GM21576 (cell line): Measurements from ENCODE around the gene NUP58.

Source experiments
- ATAC-seq: cut with Tn5 transposase; IDR thresholded peaks from one replicate; pipeline ENCODE4 v1.9.1; 2021; ENCODE audit warnings: mild to moderate bottlenecking, moderate library complexity; ENCODE audit not compliant: unreplicated experiment

The NUP58 gene

DNA sequence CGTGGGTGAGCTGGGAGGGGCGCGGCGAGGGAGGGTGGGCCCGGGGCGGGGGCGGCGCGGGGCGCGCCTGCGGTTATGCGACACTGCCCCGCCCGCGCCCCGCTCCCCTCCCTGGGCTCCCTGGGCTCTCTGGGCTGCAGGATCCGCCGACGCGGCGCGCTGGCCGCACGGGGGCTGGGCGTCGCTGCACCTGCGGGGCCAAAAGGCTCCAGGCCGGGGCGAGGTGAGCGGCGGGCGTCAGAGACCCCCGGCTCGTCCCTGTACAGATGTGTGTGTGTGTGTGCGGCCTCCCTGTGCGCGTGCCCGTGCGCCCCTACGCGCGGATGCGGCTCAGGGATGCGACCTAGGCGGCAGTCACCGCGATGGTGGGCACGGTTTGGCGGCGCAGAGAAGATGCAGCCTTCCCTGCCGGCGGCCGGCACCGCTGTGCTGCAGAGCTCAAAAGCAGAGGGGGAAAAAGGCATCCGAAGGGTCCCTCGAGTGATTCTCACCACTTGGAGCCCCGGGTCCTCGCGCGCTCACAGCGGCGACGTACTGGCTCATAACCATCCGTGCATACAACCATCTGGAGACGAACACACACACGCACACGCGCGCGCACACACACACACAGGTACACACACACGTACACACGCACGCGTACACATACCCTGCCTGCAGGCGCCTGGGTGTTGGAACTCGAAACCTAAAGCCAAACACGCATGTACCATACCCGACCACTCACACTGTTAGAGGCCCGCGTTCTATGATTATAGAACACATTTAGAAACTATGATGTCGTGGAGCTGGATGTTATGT lies 71.1 kb downstream of the NUP58 start:
- no peak for ATAC-seq

DNA sequence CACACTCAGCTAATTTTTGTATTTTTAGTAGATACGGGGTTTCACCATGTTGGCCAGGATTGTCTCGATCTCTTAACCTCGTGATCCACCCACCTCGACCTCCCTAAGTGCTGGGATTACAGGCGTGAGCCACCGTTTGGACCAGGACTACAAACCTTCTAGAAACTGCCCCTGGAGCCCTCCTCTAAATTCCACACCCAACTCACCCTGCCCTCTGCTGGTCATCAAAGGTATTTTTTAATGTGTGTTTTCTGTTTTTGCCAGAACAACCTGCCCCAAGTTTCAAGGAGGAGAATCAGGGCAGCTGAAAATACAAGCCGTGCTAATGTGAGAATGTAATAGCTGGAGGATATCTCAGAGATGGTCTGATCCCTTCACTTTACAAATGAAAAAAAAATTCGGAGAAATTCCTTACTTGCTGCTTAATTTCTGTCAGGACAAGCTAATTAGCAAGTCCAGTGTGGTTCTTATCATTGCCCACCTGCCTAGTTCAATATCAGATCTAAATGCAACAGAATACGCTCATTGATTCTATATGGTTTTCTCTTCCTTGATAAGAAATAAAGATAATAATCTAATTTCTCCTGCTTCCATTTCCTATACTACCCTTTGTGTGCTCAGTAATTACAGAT lies 74.4 kb downstream of the NUP58 start:
- no peak for ATAC-seq

DNA sequence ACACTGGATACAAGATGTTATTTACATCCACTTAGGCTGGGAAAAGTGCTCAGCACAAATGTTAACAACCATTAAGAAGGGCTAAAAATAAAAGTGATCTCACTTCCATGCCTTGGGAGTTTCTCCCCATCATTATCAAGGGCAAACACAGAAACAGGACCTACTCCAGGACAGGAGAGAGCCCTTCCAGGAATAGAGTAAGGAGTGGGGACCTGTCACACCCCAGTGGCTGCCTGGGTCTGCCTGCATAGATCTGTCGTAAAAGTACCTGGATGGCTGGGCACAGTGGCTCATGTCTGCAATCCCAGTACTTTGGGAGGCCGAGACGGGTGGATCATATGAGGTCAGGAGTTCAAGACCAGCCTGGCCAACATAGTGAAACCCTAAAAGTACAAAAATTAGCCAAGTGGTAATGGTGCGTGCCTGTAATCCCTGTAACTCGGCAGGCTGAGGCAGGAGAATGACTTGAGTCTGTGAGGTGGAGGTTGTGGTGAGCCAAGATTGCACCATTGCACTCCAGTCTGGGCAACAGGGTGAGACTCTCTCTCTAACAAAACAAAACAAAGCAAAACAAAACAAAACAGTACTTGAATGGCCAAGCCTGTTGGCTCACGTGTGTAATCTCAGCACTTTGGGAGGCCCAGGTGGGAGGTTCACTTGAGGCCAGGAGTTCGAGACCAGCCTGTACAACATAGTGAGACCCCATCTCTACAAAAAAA lies 76.0 kb downstream of the NUP58 start:
- no peak for ATAC-seq

DNA sequence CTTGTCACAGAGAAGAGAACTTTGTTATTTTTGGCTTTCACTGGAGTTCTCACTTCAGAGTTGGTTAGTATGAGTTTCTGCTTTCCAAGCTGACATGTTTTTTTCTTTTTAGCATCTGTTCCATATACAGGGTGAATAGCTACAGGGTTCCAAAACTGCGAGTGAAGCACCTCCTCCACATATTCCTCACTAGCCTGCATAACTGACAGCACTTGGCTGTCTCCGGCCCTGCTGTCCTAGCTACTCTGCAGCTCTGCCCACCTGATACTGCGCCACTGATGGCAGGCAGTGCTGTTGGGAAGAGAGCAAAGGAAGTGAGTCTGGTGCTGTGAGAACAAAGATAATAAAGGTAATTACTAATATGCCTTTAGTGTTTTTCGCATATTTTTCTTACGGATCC lies 77.1 kb downstream of the NUP58 start:
- ATAC-seq: no peak

DNA sequence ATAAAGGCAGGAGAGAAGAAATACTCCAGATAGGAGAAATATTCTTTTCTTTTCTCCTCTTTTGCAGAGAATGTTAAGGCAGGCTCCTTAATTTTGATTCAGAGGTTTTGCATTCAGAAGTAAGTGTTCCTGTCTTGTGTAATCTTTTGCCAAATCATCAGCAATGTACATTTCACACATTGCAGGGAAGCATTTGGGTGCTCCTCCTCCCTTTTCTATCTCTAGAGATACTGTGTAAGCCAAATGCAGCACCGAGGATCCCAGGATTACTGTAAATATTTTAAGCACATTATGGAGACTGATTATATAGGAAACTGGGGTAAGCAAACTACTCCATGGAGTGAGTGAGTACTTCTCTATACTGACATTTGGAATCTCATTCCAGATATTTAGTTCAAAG lies 77.6 kb downstream of the NUP58 start:
- no peak for ATAC-seq

DNA sequence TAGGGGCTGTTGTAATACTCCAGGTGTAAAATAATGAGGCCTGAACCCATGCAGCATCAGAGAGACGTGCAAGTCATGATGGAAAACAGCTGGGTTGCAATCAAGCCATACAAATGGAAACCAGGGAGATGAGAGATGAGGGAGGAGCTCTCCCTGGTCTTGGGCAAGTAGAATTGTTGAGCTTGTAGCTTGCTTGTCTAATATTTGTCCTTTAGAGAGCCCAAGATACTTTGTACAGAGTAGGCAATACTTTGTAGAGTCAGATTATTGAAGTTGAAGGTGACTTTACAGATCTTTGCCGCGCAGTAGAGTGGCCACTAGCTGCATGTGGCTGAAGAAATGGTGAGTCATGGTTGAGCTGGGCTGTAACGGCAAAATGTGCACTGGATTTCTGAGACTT lies 78.7 kb downstream of the NUP58 start:
- no peak for ATAC-seq

DNA sequence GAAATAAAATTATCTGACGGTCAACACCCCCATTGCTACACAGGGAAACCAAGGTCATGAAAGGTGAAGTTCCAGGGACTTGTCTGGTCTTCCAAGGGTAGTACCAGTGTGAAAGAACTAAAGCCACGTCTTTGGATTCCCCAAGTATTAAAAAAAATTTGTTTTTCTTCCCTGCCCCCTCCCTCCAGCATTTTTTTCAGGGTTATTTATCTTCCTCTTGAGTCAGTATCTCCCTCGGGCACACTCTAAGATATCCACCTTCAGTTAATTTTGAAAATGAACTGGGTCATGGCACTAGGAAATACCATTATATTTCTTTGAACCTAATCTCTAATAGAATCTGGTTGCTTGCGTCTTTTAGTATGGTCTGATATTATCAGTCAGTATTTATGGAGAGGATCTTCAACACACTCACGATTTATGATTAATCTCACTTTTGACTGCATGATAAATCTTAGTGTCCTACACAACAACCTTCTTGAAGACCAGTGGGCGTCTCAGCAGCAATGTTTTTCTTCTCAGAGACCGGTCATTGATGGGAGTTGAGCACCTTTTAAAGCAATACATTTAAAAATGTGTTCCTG lies 79.4 kb downstream of the NUP58 start:
- ATAC-seq: no peak

DNA sequence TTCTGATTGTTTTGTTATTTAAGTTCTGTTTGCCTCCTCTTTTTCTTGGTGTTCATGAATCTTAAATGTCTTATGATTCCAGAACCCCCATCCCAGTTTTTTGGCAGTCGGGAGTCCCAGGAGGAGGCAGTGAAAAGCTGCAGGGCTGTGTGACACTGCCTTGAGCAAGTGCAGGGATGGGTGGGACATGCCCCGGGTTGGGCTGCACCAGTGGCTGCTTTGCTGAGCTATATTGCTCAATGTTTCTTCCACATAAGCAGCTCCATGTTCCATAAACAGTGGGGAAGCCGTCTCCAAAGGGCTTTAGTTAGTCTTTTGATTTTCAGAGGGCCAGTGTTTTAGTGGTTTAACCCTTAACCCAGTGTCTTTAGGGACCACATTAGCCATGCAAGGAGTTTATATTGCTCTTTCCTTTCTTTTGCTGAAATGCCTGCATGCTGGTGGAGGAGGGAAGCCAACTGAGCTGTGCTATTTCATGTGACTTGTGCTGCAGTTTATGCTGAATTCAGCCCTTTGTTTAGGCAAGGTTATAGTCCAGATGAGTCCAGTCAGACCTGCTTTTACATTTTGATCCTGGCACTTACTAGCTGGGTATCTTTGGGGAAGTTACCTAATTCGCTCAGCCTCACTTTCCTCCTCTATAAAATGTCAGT lies 83.5 kb downstream of the NUP58 start:
- no peak for ATAC-seq

DNA sequence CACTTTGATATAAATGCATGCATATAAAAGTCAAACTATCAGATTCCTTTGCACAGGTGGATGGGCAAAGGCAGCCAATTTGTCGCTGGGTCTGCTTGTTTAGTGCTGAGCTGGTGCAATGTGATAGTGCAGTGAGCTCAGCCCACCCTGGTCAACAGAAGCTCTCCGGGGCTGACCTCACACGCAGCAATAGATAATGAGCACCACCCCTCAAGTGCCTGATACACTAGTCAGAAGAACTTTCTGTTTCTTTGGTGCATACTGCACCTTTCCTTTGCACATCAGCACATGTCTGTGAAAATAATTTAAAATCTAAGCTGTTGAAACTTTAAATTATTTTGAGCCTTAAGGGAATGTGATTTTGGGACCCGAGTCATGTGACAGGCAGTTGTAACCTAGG lies 90.5 kb downstream of the NUP58 start:
- no peak for ATAC-seq
